IMR-90 (cell line): ENCODE data around the gene SEC24D. TPM values are rescaled to one million over a fixed set of nuclear protein-coding genes. Genes with fewer than 3 reads are reported as not detected.

Experiments used
- ATAC-seq: fragments of 200-7000 bp; cut with Tn5 transposase; 2 replicates; pipeline ENCODE4 v1.9.1; 2020; ENCODE audit warnings: low read depth, mild to moderate bottlenecking, moderate library complexity
- BruUV-seq: library from RNA; stranded (reverse); fragments of 400-500 nt; replicated peaks from 2 replicates; lab custom pipeline; 2021; lab: Mats Ljungman, UMichigan
- CTCF ChIA-PET: fragments of 300-600 bp; formaldehyde crosslinking; extraction: SDS; loops from one replicate; lab custom pipeline; 2021; ENCODE audit warnings: antibody characterized with exemption; lab: Yijun Ruan, JAX
- POLR2A ChIA-PET: fragments of 300-600 bp; sonication (Branson Sonifier 250); formaldehyde crosslinking; loops from one replicate; lab custom pipeline; 2022; ENCODE audit warnings: antibody characterized with exemption; ENCODE audit not compliant: unreplicated experiment; lab: Charles Lee
- DNase-seq: peaks from one replicate; pipeline ENCODE4 v3.0.0; 2013
- H2AFZ ChIP-seq: replicated peaks from 2 replicates; pipeline ENCODE3; 2013; ENCODE audit warnings: low read length, mild to moderate bottlenecking; ENCODE audit not compliant: poor library complexity
- H2AK5ac ChIP-seq: 2 replicates; pipeline ENCODE4 v1.6.1; 2013; ENCODE audit warnings: low read depth, low read length, inconsistent platforms
- H2AK9ac ChIP-seq: replicated peaks from 2 replicates; pipeline ENCODE3; 2013; ENCODE audit warnings: mild to moderate bottlenecking, low read depth, low read length, moderate library complexity; ENCODE audit not compliant: poor library complexity
- H2BK120ac ChIP-seq: 2 replicates; pipeline ENCODE4 v1.6.1; 2013; ENCODE audit warnings: low read depth, low read length, inconsistent platforms
- H2BK15ac ChIP-seq: 3 replicates; pipeline ENCODE4 v1.6.1; 2013; ENCODE audit warnings: low read depth, low read length, inconsistent platforms
- H2BK20ac ChIP-seq: 2 replicates; pipeline ENCODE4 v1.6.1; 2013; ENCODE audit warnings: low read depth, mild to moderate bottlenecking, inconsistent platforms, low read length, moderate library complexity
- H2BK5ac ChIP-seq: 2 replicates; pipeline ENCODE4 v1.6.1; 2013; ENCODE audit warnings: mild to moderate bottlenecking, low read depth, low read length, inconsistent platforms; ENCODE audit not compliant: poor library complexity, severe bottlenecking
- H3K14ac ChIP-seq: replicated peaks from 2 replicates; pipeline ENCODE4 v1.6.1; 2013; ENCODE audit warnings: low read depth, low read length, inconsistent platforms
- H3K18ac ChIP-seq: 2 replicates; pipeline ENCODE4 v1.6.1; 2013; ENCODE audit warnings: low read depth, low read length, control low read depth
- H3K23ac ChIP-seq: 2 replicates; pipeline ENCODE4 v1.6.1; 2013; ENCODE audit warnings: low read depth, low read length, inconsistent platforms
- H3K27ac ChIP-seq: 2 replicates; pipeline ENCODE4 v1.5.1; 2013; ENCODE audit warnings: mild to moderate bottlenecking, control low read depth, low read length; ENCODE audit not compliant: insufficient read depth
- H3K27me3 ChIP-seq: 2 replicates; pipeline ENCODE4 v1.6.1; 2013; ENCODE audit warnings: low read length; ENCODE audit not compliant: control insufficient read depth, insufficient read depth
- H3K36me3 ChIP-seq: 2 replicates; pipeline ENCODE4 v1.6.1; 2013; ENCODE audit warnings: low read length, mixed read lengths; ENCODE audit not compliant: control insufficient read depth, insufficient read depth
- H3K4ac ChIP-seq: 2 replicates; pipeline ENCODE4 v1.6.1; 2013; ENCODE audit warnings: low read depth, low read length, inconsistent platforms
- H3K4me1 ChIP-seq: 2 replicates; pipeline ENCODE4 v1.6.1; 2013; ENCODE audit warnings: low read length, mixed read lengths; ENCODE audit not compliant: control insufficient read depth, insufficient read depth
- H3K4me2 ChIP-seq: 2 replicates; pipeline ENCODE4 v1.6.1; 2013; ENCODE audit warnings: low read depth, mild to moderate bottlenecking, control low read depth, low read length, moderate library complexity
- H3K4me3 ChIP-seq: 2 replicates; pipeline ENCODE4 v1.5.1; 2013; ENCODE audit warnings: low read depth, mild to moderate bottlenecking, control low read depth, low read length, moderate library complexity; ENCODE audit not compliant: insufficient read depth
- H3K56ac ChIP-seq: 2 replicates; pipeline ENCODE4 v1.6.1; 2013; ENCODE audit warnings: low read length, inconsistent platforms; ENCODE audit not compliant: insufficient read depth; ENCODE audit errors: extremely low read depth
- H3K79me1 ChIP-seq, 2 experiments: 2 replicates each; pipeline ENCODE4 v1.6.1; 2013; ENCODE audit warnings: low read length in 2 of 2, inconsistent platforms in 1 of 2, low read depth in 1 of 2
- H3K9ac ChIP-seq: 2 replicates; pipeline ENCODE4 v1.6.1; 2013; ENCODE audit warnings: low read depth, low read length, control low read depth
- H3K9me1 ChIP-seq: 2 replicates; pipeline ENCODE4 v1.6.1; 2013; ENCODE audit warnings: low read length, inconsistent platforms; ENCODE audit not compliant: insufficient read depth
- H3K9me3 ChIP-seq: 2 replicates; pipeline ENCODE4 v1.6.1; 2013; ENCODE audit warnings: low read length; ENCODE audit not compliant: control insufficient read depth, insufficient read depth
- H4K20me1 ChIP-seq: 2 replicates; pipeline ENCODE4 v1.6.1; 2013; ENCODE audit warnings: low read length, inconsistent platforms; ENCODE audit not compliant: insufficient read depth
- H4K5ac ChIP-seq: 2 replicates; pipeline ENCODE4 v1.6.1; 2013; ENCODE audit warnings: mild to moderate bottlenecking, low read depth, low read length, control low read depth
- H4K8ac ChIP-seq, 2 experiments: 2 replicates each; pipeline ENCODE4 v1.6.1; 2013; ENCODE audit warnings: low read depth in 2 of 2, low read length in 2 of 2, control low read depth in 1 of 2, inconsistent platforms in 1 of 2
- H4K91ac ChIP-seq: 2 replicates; pipeline ENCODE4 v1.6.1; 2013; ENCODE audit warnings: low read depth, low read length, inconsistent platforms; ENCODE audit not compliant: insufficient read depth
- NFE2L2 ChIP-seq: fragments of 150-350 bp; IDR thresholded peaks from 2 replicates; pipeline ENCODE4 v1.6.1; 2016; ENCODE audit warnings: low read depth, mild to moderate bottlenecking, low read length
- WGBS, 2 experiments: methylation state at CpG; one replicate each; pipeline versions ENCODE4 v1.1.5 to v1.1.7; 2013; ENCODE audit warnings: missing lambda C conversion rate in 2 of 2; ENCODE audit not compliant: insufficient read length in 1 of 2; ENCODE audit errors: extremely low coverage in 2 of 2; 5-methylcytosine and 5-hydroxymethylcytosine counted together
- dilution Hi-C: fragments of 300-500 bp; cut with HindIII; formaldehyde crosslinking; loops from one replicate; pipeline ENCODE4 v1.14.3; 2018; ENCODE audit warnings: low sequenced_read_pairs; ENCODE audit not compliant: unreplicated experiment
- in situ Hi-C: fragments of 300-500 bp; cut with MboI; formaldehyde crosslinking; loops from 3 replicates; pipeline ENCODE4 v1.14.3; 2019; ENCODE audit warnings: low sequenced_read_pairs, inconsistent platforms, mixed read lengths
- intact Hi-C: fragments of 100-400 bp; cut with micrococcal nuclease; formaldehyde crosslinking; loops from 2 replicates; pipeline ENCODE4 v1.10.0; 2022
- polyA plus RNA-seq, 3 experiments: library from polyadenylated mRNA; depleted of rRNA; stranded (reverse); fragments of >200 nt; gene quantifications; 2 replicates each; pipeline ENCODE4 v1.2.3, GENCODE V29; 2012; ENCODE audit warnings: low replicate concordance in 1 of 3
- total RNA-seq: library from RNA; depleted of rRNA; stranded (reverse); fragments of >200 nt; gene quantifications from 2 replicates; pipeline ENCODE4 v1.2.3, GENCODE V29; 2012

The SEC24D gene
- total and polyA plus RNA-seq, 2 of the 4 experiments (the other 2 are of a cell fraction) = 93.2 to 111 TPM

- no peak overlapping the region for H4K8ac ChIP-seq
- H2BK20ac ChIP-seq = no peak overlapping the region
- H3K23ac ChIP-seq = no peak overlapping the region
- peaks cover 14% of the 10 kb centered on the region; the same call in 1 of the 2 replicates for H4K20me1 ChIP-seq
- no peak overlapping the region for H3K4ac ChIP-seq
- in situ Hi-C loops = no loop called here
- no peak for TF ChIP-seq NFE2L2
- H2AK9ac ChIP-seq = no peak overlapping the region
- POLR2A ChIA-PET = no interaction called here
- no peak overlapping the region for H2BK5ac ChIP-seq
- WGBS, 2 experiments = no CpG with 5 or more reads among the region's 1 CpG
- H3K14ac ChIP-seq = no peak overlapping the region
- no TSS peak for BruUV-seq
- H3K36me3 ChIP-seq = peaks cover 24% of the 10 kb centered on the region
- no peak overlapping the region for H2AK5ac ChIP-seq
- DNase-seq = no peak
- CTCF ChIA-PET = no interaction called here
- H3K18ac ChIP-seq = no peak overlapping the region
- no peak overlapping the region for H2AFZ ChIP-seq
- H3K4me3 ChIP-seq = no peak overlapping the region
- no peak overlapping the region for H3K9ac ChIP-seq
- peaks cover 29 to 58% of the 10 kb centered on the region in 2 experiments for H3K79me1 ChIP-seq
- H3K27me3 ChIP-seq = no peaks in the 10 kb centered on the region
- H2BK15ac ChIP-seq = no peak overlapping the region
- H3K56ac ChIP-seq = no peak overlapping the region
- dilution Hi-C loops = no loop called here
- intact Hi-C loops = no loop called here
- H3K4me1 ChIP-seq = peaks cover 4% of the 10 kb centered on the region
- H2BK120ac ChIP-seq = no peak overlapping the region
- H4K91ac ChIP-seq = no peak overlapping the region
- no peak overlapping the region for H3K4me2 ChIP-seq
- peaks cover 4% of the 10 kb centered on the region for H3K9me1 ChIP-seq
- no peak overlapping the region for H4K5ac ChIP-seq
- ATAC-seq = no peak
- no peaks in the 10 kb centered on the region for H3K9me3 ChIP-seq
- no peak overlapping the region for H3K27ac ChIP-seq
These were observed 51.1 kb downstream of the SEC24D start for GRCh38 chr4:118784776-118785175.
